ENCODE results near the gene SLC10A2. TPM values are rescaled to one million over a fixed set of nuclear protein-coding genes. Genes with fewer than 3 reads are reported as not detected.

SLC10A2 gene
- polyA plus RNA-seq, 3 donors, result not detected

- no peaks in the 10 kb centered on the region for H3K4me1 ChIP-seq (ENCODE audit: control insufficient read depth in 1 of 2, insufficient read depth in 2 of 2, low read length in 2 of 2)
- H4K20me1 ChIP-seq (ENCODE audit: insufficient read depth, low read length), result no peaks in the 10 kb centered on the region
- WGBS (ENCODE audit: insufficient coverage), result 85% methylated on average over 4 of the region's 4 CpGs
- no peak overlapping the region for H3K27ac ChIP-seq (ENCODE audit: low read depth in 1 of 2, low read length in 2 of 2)
- H3K9me3 ChIP-seq (replicated peaks in 1 of 2; ENCODE audit: control insufficient read depth in 1 of 2, insufficient read depth in 1 of 2, low read length in 2 of 2), result peaks cover 0 to 10% of the 10 kb centered on the region in 2 donors
- H3K27me3 ChIP-seq (ENCODE audit: control insufficient read depth in 2 of 2, insufficient read depth in 2 of 2, low read length in 2 of 2), result no peaks in the 10 kb centered on the region
- H3K4me2 ChIP-seq (replicated peaks; ENCODE audit: extremely low read depth, low read length, poor library complexity, severe bottlenecking), result no peak overlapping the region
- H3K9ac ChIP-seq (ENCODE audit: insufficient read depth, low read length, poor library complexity, severe bottlenecking), result no peak overlapping the region
- H2AFZ ChIP-seq (ENCODE audit: insufficient read depth, low read depth, low read length, poor library complexity, severe bottlenecking), result no peak overlapping the region
- H3K4me3 ChIP-seq (replicated peaks in 1 of 3; ENCODE audit: low read depth in 2 of 3, low read length in 3 of 3), result no peak overlapping the region
- Mint-ChIP-seq H3K4me3 (no peak overlapping the region), H3K9me3 (peaks cover 0 to 11% (median 9%) of the 10 kb centered on the region in 7 donors), H3K4me1 (no peaks in the 10 kb centered on the region), H3K27ac (no peak overlapping the region), H3K36me3 (no peaks in the 10 kb centered on the region), H3K27me3 (ENCODE audit: low read depth in 3 of 3) (no peaks in the 10 kb centered on the region)
- no peak for DNase-seq
- TF ChIP-seq, protein P1, sequence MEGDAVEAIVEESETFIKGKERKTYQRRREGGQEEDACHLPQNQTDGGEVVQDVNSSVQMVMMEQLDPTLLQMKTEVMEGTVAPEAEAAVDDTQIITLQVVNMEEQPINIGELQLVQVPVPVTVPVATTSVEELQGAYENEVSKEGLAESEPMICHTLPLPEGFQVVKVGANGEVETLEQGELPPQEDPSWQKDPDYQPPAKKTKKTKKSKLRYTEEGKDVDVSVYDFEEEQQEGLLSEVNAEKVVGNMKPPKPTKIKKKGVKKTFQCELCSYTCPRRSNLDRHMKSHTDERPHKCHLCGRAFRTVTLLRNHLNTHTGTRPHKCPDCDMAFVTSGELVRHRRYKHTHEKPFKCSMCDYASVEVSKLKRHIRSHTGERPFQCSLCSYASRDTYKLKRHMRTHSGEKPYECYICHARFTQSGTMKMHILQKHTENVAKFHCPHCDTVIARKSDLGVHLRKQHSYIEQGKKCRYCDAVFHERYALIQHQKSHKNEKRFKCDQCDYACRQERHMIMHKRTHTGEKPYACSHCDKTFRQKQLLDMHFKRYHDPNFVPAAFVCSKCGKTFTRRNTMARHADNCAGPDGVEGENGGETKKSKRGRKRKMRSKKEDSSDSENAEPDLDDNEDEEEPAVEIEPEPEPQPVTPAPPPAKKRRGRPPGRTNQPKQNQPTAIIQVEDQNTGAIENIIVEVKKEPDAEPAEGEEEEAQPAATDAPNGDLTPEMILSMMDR (IDR thresholded peaks at IDR 0.05), result no peak
- intact Hi-C loops (cut with micrococcal nuclease), result no loop called here
- H3K36me3 ChIP-seq (replicated peaks in 1 of 2; ENCODE audit: control insufficient read depth in 1 of 2, insufficient read depth in 2 of 2, low read length in 2 of 2), result no peaks in the 10 kb centered on the region
- no peaks in the 10 kb centered on the region for H3K79me2 ChIP-seq (ENCODE audit: insufficient read depth, low read length)
These were observed 19.5 kb downstream of the SLC10A2 start for GRCh38 chr13:103046676-103047075.

DNA sequence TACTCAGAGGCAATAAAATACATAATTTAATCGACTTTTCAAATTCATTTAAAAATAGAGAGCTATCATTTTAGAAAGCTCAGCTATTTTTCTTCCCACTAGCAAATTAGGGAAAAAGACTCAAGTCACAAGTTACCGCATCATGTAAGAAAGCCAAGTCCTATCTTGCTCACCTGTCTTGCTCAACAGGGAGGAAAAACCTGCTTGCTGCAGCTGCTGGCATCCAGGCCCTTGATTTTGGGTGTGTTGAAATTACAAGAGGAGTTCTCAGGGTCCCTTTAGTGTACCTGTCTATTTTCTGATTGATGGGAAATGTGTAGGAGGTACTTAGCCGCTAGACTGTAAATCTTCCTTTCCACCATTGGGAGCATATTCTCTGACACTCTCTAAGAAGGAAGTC is 22.2 kb downstream of the SLC10A2 start:
- H3K27me3 Mint-ChIP-seq (ENCODE audit: low read depth in 3 of 3), result no peaks in the 10 kb centered on the region
- TF ChIP-seq, protein P1 (IDR thresholded peaks at IDR 0.05), result no peak
- H3K4me1 Mint-ChIP-seq, result no peaks in the 10 kb centered on the region
- no peak overlapping the region for H3K4me3 Mint-ChIP-seq
- no peaks in the 10 kb centered on the region for H3K79me2 ChIP-seq (ENCODE audit: insufficient read depth, low read length)
- H2AFZ ChIP-seq (ENCODE audit: insufficient read depth, low read depth, low read length, poor library complexity, severe bottlenecking), result no peak overlapping the region
- H3K36me3 Mint-ChIP-seq, result no peaks in the 10 kb centered on the region
- H3K9ac ChIP-seq (ENCODE audit: insufficient read depth, low read length, poor library complexity, severe bottlenecking), result no peak overlapping the region
- no peak overlapping the region for H3K27ac ChIP-seq (ENCODE audit: low read depth in 1 of 2, low read length in 2 of 2)
- no peak for DNase-seq
- H3K27me3 ChIP-seq (ENCODE audit: control insufficient read depth in 2 of 2, insufficient read depth in 2 of 2, low read length in 2 of 2), result no peaks in the 10 kb centered on the region
- no peak overlapping the region for H3K4me3 ChIP-seq (replicated peaks in 1 of 3; ENCODE audit: low read depth in 2 of 3, low read length in 3 of 3)
- H3K4me2 ChIP-seq (replicated peaks; ENCODE audit: extremely low read depth, low read length, poor library complexity, severe bottlenecking), result no peak overlapping the region
- H3K27ac Mint-ChIP-seq, result no peak overlapping the region
- no CpG with 5 or more reads among the region's 3 CpGs for WGBS (ENCODE audit: insufficient coverage)
- no peaks in the 10 kb centered on the region for H4K20me1 ChIP-seq (ENCODE audit: insufficient read depth, low read length)
- H3K9me3 ChIP-seq (replicated peaks in 1 of 2; ENCODE audit: control insufficient read depth in 1 of 2, insufficient read depth in 1 of 2, low read length in 2 of 2), result no peaks in the 10 kb centered on the region
- no peaks in the 10 kb centered on the region for H3K4me1 ChIP-seq (ENCODE audit: control insufficient read depth in 1 of 2, insufficient read depth in 2 of 2, low read length in 2 of 2)
- H3K36me3 ChIP-seq (replicated peaks in 1 of 2; ENCODE audit: control insufficient read depth in 1 of 2, insufficient read depth in 2 of 2, low read length in 2 of 2), result no peaks in the 10 kb centered on the region
- intact Hi-C loops (cut with micrococcal nuclease), result no loop called here
- peaks cover 0 to 9% (median 6%) of the 10 kb centered on the region in 7 donors for H3K9me3 Mint-ChIP-seq

All from CD14-positive monocyte (primary cell).